Right kidney (tissue), 9 donors: ENCODE measurements around the gene FOLR2.
"Not testable (repeated sequence)": the region's sequence is repeated elsewhere in the genome, so short reads cannot be mapped to it uniquely, and the experiment has no call there.

Experiments used
- DNase-seq: peaks from one replicate; pipeline ENCODE4 v3.0.0-alpha.2; 2016
- long read RNA-seq, 8 donors: transcript quantifications; one replicate each; lab custom pipeline, GENCODE V29; 2026

Gene FOLR2
- long read RNA-seq, donor 1, transcript FOLR2-201 (5 exons, 1,138 nt): major isoform, 6 of 7 reads
- long read RNA-seq, donor 1, partial matches to known transcripts: 0 of 7 reads
- long read RNA-seq, donor 1, other reads (novel, unspliced or antisense): 0 of 7 reads
- long read RNA-seq, donor 2, partial matches to known transcripts: 0 of 3 reads
- long read RNA-seq, donor 2, other reads (novel, unspliced or antisense): 0 of 3 reads
- long read RNA-seq, donor 3, partial matches to known transcripts: 0 of 1 reads
- long read RNA-seq, donor 3, other reads (novel, unspliced or antisense): 0 of 1 reads
- long read RNA-seq, donor 4, partial matches to known transcripts: 0 of 2 reads
- long read RNA-seq, donor 4, other reads (novel, unspliced or antisense): 0 of 2 reads
- long read RNA-seq, donor 5, partial matches to known transcripts: 0 of 3 reads
- long read RNA-seq, donor 5, other reads (novel, unspliced or antisense): 0 of 3 reads
- long read RNA-seq, donor 6, partial matches to known transcripts: 0 of 3 reads
- long read RNA-seq, donor 6, other reads (novel, unspliced or antisense): 0 of 3 reads
- long read RNA-seq, donor 7, transcript FOLR2-201 (5 exons, 1,138 nt): major isoform, 5 of 6 reads
- long read RNA-seq, donor 7, partial matches to known transcripts: 0 of 6 reads
- long read RNA-seq, donor 7, other reads (novel, unspliced or antisense): 0 of 6 reads
- long read RNA-seq, donor 8, transcript FOLR2-201 (5 exons, 1,138 nt): major isoform, 5 of 6 reads
- long read RNA-seq, donor 8, partial matches to known transcripts: 0 of 6 reads
- long read RNA-seq, donor 8, other reads (novel, unspliced or antisense): 0 of 6 reads

- DNase-seq: no peak
These were observed at the start of gene FOLR2 for GRCh38 chr11:72216638-72217037. Gene FOLR2, plus strand, starts transcription at chr11:72216794. Its CDS starts 1,791 bp downstream, at chr11:72218585.

- DNase-seq: not testable (repeated sequence)
These were observed 47.5 kb upstream of the FOLR2 start for GRCh38 chr11:72169046-72169555.

- DNase-seq: not testable (repeated sequence)
These were observed 46.8 kb upstream of the FOLR2 start for GRCh38 chr11:72169754-72170153.

- not testable (repeated sequence) for DNase-seq
These were observed 44.6 kb upstream of the FOLR2 start for GRCh38 chr11:72172043-72172442.

- no peak for DNase-seq
These were observed 43.3 kb upstream of the FOLR2 start for GRCh38 chr11:72173291-72173690.

GRCh38 chr11:72174302-72175070 is 42.1 kb upstream of the FOLR2 start:
- no peak for DNase-seq

GRCh38 chr11:72177656-72178055 is 38.9 kb upstream of the FOLR2 start:
- DNase-seq: no peak

GRCh38 chr11:72179049-72179803 is 37.4 kb upstream of the FOLR2 start:
- no peak for DNase-seq

GRCh38 chr11:72179804-72180396 is 36.7 kb upstream of the FOLR2 start:
- DNase-seq: no peak

- DNase-seq: not testable (repeated sequence)
These were observed 35.6 kb upstream of the FOLR2 start for GRCh38 chr11:72180892-72181552.

- not testable (repeated sequence) for DNase-seq
These were observed 35.0 kb upstream of the FOLR2 start for GRCh38 chr11:72181553-72181958.

GRCh38 chr11:72188267-72188666 is 28.3 kb upstream of the FOLR2 start:
- DNase-seq: no peak

- no peak for DNase-seq
These were observed 26.9 kb upstream of the FOLR2 start for GRCh38 chr11:72189455-72190250.

GRCh38 chr11:72190631-72191071 is 25.9 kb upstream of the FOLR2 start:
- DNase-seq: no peak

GRCh38 chr11:72191961-72192381 is 24.6 kb upstream of the FOLR2 start, which contains the start of gene FOLR1:
Gene FOLR1, plus strand, starts transcription at chr11:72192140. Its CDS starts 34 bp downstream, at chr11:72192174.
- DNase-seq: no peak

- DNase-seq: no peak
These were observed 20.9 kb upstream of the FOLR2 start for GRCh38 chr11:72195518-72196270.

GRCh38 chr11:72201445-72201844 is 15.1 kb upstream of the FOLR2 start:
- not testable (repeated sequence) for DNase-seq

- DNase-seq: no peak
These were observed 14.0 kb upstream of the FOLR2 start for GRCh38 chr11:72202571-72202970.

- DNase-seq: no peak
These were observed 13.4 kb upstream of the FOLR2 start for GRCh38 chr11:72203163-72203562.
